Measurements from ENCODE around the gene POMGNT2.

POMGNT2 gene

DNA sequence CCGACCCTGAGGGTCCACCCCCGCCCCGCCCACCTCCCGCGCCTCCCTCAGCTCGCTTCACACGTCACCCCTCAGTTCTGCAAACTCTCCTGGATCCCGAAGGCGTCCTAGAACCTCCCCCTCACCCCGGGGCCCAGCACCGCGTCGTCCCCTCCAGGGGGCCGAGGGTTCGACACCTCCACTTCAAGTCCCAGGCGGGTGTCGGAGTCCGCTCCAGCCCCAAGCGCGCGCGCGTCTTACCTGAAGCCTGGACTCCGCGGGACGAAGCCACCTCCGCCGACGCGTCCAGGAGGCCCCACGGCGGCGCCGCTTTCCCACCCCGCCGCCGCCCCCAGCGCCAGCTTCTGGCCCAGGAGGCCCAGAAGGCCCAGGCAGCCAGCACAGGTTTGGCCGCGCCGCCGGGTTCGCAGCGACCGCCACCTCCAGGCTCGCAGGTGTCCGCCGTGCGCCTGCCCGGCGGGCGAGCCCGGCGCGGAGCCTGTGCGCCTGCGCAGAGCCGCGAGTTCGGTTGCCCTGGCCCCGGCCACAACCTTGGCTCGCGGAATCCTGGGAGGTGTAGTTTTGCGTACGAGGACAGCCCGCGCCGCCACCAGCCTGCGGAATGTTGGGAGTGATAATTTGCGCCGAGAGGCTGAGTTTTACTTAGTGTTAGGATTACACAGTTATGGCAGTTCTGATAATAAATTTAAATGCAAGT lies at the start of gene POMGNT2:
TSS of gene POMGNT2 (minus strand) at position 484 of the 697 bp plus-strand sequence. CDS start 24,648 bp downstream, outside the sequence.
- peak; percentile 93 for DNase-seq

DNA sequence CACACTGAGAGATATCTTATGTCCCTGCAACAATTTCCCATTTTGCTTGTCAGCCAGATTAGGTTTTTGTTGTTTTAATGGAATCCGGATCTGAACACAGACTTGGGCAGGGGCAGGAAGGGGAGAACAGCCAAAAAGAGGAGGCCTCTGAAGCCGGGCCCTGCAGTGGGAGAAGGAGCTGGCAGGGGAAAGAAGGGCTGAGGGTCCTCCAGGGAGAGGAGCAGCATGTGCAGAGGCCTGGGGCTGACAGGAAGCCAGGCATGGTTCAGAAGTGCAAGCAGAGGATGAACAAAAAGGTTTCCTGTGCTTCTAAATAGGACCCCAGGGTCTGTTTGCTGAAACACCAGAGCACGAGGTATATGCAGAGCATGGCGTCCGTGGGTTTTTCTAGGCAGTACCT lies 49.1 kb upstream of the POMGNT2 start:
- DNase-seq, result no peak

- no peak for DNase-seq
Measured at GRCh38 chr3:43153216-43154083, 47.6 kb upstream of the POMGNT2 start.

GRCh38 chr3:43152649-43153048 lies 46.8 kb upstream of the POMGNT2 start:
- DNase-seq, result no peak

DNA sequence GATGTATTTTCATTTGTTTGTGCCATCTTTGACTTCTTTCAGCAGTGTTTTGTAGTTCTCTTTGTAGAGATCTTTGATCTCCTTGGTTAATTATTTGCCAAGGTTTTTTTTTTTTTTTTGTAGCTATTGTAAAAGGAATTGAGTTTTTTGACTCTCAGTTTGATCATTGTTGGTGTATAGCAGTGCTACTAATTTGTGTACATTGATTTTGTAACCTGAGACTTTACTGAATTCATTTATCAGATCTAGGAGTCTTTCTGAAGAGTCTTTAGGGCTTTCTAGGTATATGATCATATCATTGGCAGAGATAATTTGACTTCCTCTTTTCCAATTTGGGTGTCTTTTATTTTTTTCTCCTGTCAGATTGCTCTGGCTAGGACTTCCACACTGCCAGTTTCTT lies 42.2 kb upstream of the POMGNT2 start:
- no peak for DNase-seq

DNA sequence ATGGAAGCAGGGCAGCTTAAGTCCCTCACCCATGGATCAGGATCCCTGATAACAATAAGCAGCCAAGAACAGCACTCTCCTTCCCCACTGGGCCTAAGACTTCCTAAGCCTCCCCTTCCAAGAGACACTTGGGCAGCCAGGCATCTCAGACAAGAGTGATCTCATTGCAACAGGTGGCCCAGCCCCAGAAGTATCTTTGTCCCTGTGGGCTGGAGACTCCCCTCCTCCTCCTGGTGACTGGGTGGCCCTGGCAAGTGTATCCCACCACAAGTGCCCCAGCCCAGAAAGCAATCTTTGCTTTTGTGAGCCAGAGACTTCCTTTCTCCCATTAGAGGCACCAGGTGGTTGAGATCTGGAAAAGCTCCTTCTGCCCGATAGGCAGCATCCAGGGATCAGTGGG lies 40.7 kb upstream of the POMGNT2 start:
- DNase-seq, result no peak

DNA sequence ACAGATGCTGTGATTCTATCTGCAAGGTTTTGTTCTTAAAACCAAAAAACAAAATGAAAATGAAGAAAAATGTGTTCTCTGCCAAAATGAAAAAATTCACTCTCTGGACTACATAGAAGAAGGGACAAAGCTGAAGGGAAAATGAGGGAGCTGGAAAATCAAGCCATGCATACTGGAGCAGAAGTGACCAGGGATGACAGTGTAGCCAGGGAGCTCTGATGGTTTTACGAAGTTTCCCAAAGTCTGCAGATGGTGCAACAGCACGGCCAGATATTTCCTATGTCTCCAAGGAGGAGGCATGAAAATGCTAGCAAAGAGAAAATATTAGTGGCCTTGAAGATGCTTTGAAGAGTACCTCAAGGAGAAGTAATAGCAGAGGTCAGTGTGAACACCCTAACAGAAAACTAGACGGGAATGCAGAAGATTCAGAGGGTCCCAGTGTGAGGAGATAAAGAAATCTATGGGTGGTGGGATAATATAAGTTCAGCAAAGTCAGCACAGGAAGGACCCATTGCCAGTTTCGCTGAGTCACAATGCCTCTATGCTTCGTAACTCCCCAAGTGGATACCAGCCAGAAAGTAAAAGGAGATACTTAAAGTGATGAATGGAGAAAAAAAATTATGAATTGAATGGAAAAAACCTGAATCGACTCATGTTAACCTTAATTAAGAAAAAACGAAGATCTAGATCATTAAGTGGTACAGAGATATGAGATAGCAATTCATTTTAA lies 39.0 kb upstream of the POMGNT2 start:
- no peak for DNase-seq

DNA sequence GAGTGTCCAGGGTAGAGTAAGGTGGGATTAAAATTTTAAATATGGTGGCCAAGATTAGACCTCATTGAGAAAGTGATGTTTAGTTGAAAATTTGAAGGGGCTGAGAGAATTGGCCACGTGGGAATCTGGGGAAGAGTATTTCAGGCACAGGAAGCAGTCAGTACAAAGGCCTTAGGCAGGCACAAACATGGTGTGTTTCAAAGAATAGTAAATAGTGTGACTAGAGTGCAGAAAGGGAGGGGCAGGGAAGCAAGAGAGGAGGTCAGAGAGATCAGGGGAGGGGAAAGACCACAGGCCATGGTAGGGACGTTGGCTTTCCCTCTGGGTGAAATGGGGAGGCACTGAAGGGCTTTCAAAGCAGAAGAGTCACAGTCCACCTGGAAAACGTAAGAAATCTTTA lies 36.6 kb upstream of the POMGNT2 start:
- DNase-seq, result no peak

GRCh38 chr3:43138488-43139231 lies 32.8 kb upstream of the POMGNT2 start:
- DNase-seq, result no peak

- no peak for DNase-seq
Measured at GRCh38 chr3:43132870-43133636, 27.2 kb upstream of the POMGNT2 start.

DNA sequence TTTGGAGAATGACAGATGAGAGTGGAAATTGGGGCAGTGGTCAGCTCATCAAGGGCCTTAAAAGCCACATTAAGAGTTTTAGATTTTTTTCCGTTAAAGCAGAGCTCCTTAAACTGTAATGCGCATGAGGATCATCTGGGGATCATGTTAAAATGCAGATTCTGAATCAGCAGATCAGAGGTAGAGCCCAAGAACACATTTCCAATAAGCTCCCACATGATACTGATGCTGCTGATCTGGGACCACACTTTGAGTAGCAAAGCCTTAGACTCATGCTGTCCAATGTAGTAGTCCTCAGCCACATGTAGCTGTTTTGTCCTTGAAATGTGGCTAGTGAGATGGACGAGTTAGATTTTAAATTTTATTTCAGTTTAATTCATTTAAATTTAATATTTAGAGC lies 26.3 kb upstream of the POMGNT2 start:
- DNase-seq, result no peak

DNA sequence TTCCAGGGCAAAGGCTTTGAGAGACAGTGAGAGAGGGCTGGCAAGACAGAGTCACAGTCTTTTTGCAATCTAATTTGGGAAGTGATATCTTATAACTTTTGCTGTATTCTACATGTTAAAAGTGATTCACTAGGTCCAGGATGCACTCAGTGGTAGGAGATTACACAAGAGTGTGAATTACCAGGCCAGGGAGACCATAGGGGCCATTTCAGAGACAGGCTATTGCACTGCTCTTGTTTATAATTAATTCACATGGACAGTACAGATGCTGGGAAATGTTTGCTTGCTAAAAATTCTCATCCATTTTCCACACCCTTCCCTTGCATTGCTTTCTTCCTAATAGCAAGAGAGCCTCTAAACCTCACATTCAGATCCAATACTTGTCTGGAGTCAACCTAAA lies 22.6 kb upstream of the POMGNT2 start:
- no peak for DNase-seq

DNA sequence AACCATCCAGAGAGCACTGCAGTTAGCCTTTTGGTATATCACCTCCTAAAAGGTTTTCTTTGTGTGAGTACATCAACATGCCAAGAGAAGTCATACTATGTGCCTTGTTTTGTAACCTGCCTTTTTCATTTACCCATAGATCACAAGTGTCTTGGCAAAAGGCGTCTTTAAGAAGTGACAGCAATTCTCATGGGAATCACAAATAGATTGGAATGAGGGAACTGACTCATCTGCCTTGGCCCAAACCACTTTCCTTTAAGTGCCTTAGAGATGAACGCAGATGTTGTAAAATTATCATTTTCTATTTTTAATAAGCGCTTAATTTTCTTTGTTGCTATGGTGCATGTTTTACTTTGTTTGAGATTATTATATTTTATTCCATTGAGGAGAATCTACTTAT lies 20.7 kb upstream of the POMGNT2 start:
- no peak for DNase-seq

DNA sequence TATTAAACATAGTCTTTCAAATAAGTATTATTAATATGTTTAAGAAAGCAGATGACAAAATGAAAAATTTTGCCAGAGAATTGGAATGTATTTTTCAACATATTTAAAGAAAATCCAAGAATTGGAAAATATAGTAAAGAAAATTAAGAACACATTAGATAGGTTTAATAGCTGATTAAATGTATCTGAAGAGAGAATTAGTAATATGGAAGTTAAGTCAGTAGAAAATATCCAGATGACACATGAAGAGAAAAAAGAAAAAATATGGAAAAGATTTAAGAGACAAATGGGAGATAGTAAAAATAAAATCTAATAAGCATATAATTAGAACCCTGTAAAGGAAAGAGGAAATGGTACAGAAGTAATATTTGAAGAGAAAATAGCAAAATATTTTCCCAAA lies 18.0 kb upstream of the POMGNT2 start:
- no peak for DNase-seq

DNA sequence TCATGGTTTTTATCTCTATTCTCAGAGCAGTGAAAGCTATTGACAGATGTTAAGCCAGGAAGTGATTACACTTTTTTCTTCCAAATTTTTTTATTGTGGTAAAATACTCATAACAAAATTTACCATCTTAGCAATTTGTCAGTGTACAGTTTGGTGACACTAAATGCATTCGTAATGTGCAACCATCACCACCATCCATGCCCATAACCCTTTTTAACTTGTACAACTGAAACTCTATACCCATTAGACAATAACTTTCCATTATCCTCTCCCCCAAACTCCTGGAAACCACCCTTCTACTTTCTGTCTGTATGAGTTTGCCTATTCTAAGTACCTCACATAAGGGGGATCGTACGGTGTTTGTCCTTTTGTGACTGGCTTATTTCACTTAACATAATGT lies 15.1 kb upstream of the POMGNT2 start:
- no peak for DNase-seq

DNA sequence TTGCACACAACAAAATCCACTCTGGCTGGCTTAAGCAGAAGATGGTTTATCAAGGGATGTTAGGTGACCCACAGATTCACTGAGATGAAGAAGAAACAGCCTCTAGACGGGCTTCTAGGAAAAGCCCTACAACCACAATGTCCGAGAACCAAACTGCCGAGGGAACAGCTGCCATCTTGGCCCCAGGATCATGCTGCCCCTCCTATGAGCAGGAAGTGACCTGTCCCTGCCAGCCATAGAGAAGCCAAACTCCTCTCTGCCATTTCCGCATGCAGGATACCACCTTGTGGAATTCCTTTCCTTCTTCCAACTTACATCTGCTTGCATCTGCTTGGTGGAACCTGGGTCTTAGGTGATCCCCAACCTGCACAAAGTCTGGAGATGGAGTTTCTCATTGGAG lies 11.4 kb upstream of the POMGNT2 start:
- no peak for DNase-seq

- no peak for DNase-seq
Measured at GRCh38 chr3:43113671-43114070, 7.8 kb upstream of the POMGNT2 start.

DNA sequence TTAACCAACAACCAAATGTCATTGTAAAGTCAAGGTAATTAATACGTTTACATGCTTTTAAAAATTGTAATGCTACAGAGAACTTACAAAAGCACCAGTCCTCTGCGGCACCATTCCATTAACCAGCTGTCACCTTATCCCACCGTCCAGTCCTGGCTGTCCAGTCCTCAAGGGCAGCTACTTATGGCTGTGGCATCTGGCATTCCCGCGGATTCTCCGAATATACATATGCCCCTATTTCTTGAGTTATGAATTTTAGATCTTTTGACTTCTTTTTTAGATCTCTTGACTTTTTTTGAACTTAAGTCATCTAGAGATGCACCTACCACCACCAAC lies 382 bp upstream of the POMGNT2 start:
- no peak for DNase-seq

- DNase-seq, result peak; percentile 37
Measured at GRCh38 chr3:43104660-43105595, 951 bp downstream of the POMGNT2 start.

- DNase-seq, result no peak
Measured at GRCh38 chr3:43104039-43104438, 1.8 kb downstream of the POMGNT2 start.
